Stimulated activated naive CD4-positive, alpha-beta T cell (primary cell): ENCODE results near the gene INPP1.

Experiments
- DNase-seq, 6 experiments: peaks; one replicate each; lab custom pipeline; 2025; lab: John Stamatoyannopoulos, UW

The INPP1 gene

GRCh38 chr2:190361572-190361971, 18.2 kb downstream of the INPP1 start:
- DNase-seq, result no peak

GRCh38 chr2:190362894-190363293, 19.5 kb downstream of the INPP1 start:
- no peak for DNase-seq

GRCh38 chr2:190365499-190366204, 22.3 kb downstream of the INPP1 start:
- DNase-seq, result no peak

- no peak for DNase-seq
These were observed 22.9 kb downstream of the INPP1 start for GRCh38 chr2:190366248-190366753.

- DNase-seq, result no peak
These were observed 23.7 kb downstream of the INPP1 start for GRCh38 chr2:190367091-190367490.

GRCh38 chr2:190369635-190370034, 26.2 kb downstream of the INPP1 start:
- no peak for DNase-seq

- no peak for DNase-seq
These were observed 32.7 kb downstream of the INPP1 start for GRCh38 chr2:190376083-190376482.

GRCh38 chr2:190376591-190377245, 33.3 kb downstream of the INPP1 start:
- DNase-seq, result no peak

GRCh38 chr2:190378880-190379237, 35.5 kb downstream of the INPP1 start:
- DNase-seq, result no peak

GRCh38 chr2:190379249-190379964, 36.0 kb downstream of the INPP1 start:
- no peak for DNase-seq

GRCh38 chr2:190380962-190381412, 37.6 kb downstream of the INPP1 start:
- no peak for DNase-seq

GRCh38 chr2:190382851-190383250, 39.5 kb downstream of the INPP1 start:
- DNase-seq, result peak in 4 of 6 experiments; percentile 6 to 69 (median 54)

GRCh38 chr2:190387422-190387821, 44.0 kb downstream of the INPP1 start:
- DNase-seq, result no peak

- DNase-seq, result no peak
These were observed 52.9 kb downstream of the INPP1 start for GRCh38 chr2:190396271-190396670.

- DNase-seq, result no peak
These were observed 59.7 kb downstream of the INPP1 start for GRCh38 chr2:190402986-190403603.

- no peak for DNase-seq
These were observed 61.1 kb downstream of the INPP1 start for GRCh38 chr2:190404487-190404886.

GRCh38 chr2:190405070-190405469, 61.7 kb downstream of the INPP1 start:
- DNase-seq, result no peak

- DNase-seq, result no peak
These were observed 62.6 kb downstream of the INPP1 start for GRCh38 chr2:190405995-190406394.

- DNase-seq, result peak in 1 of 6 experiments; percentile 11
These were observed 63.4 kb downstream of the INPP1 start for GRCh38 chr2:190406805-190407204.

GRCh38 chr2:190407246-190407661, 63.9 kb downstream of the INPP1 start:
- peak in 4 of 6 experiments; percentile 60 to 95 (median 78) for DNase-seq

GRCh38 chr2:190407662-190408537, 64.5 kb downstream of the INPP1 start, which contains the start of gene MFSD6:
TSS of gene MFSD6 (plus strand) at chr2:190408355. CDS start at chr2:190436030, 27,675 bp downstream.
- peak; percentile 53 to 95 (median 68) for DNase-seq
